Iris pigment epithelial cell (primary cell): ENCODE measurements around the gene PIGQ.

Experiments used
- DNase-seq: peaks from one replicate; pipeline ENCODE4 v3.0.0-alpha.2; 2011; ENCODE audit warnings: low read depth

Gene PIGQ

DNA sequence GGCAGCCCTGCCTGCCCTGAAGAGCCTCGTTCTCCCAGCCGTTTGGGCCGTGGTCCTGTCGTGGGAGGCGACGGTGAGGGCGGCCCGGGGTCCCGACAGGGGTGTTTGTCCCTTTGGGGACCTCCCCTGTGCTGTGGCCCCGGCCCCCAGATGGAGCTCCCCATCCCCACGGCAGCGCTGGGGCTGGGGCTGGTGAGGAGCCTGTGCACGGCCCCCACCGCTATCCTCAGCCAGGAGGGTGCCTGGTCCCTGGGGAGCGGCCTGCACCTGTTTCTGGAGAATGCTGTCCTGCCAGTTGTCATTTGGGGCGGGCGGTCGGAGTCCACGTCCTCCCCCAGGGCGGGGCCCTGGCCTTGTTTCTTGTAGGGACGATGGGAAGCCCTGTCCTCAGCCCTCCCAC, 35.6 kb upstream of the PIGQ start:
- DNase-seq, result no peak

GRCh38 chr16:534856-535445, 34.8 kb upstream of the PIGQ start:
- DNase-seq, result no peak

GRCh38 chr16:535446-536405, 34.0 kb upstream of the PIGQ start:
- DNase-seq, result peak; percentile 49

DNA sequence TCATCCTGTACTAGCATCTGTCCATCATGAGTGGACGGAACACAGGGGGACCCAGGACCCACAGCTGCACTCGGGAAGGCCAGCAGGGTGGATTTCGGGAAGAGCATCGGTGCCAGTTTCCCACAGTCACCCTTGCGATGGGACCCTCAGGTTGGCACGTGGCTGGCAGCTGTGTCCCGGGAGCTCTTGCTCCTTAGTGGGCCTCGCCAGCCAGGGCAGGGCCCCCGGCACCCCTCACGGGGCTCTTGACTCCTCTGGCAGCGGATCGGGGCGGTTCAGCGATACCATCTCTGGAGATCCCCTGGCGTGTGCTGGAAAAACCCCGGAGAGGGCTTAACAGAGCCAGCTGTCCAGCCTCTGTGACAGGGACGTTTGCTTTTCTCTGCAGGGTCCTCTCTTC, 33.0 kb upstream of the PIGQ start:
- DNase-seq, result no peak

- no peak for DNase-seq
Measured at GRCh38 chr16:537415-538335, 32.1 kb upstream of the PIGQ start.

DNA sequence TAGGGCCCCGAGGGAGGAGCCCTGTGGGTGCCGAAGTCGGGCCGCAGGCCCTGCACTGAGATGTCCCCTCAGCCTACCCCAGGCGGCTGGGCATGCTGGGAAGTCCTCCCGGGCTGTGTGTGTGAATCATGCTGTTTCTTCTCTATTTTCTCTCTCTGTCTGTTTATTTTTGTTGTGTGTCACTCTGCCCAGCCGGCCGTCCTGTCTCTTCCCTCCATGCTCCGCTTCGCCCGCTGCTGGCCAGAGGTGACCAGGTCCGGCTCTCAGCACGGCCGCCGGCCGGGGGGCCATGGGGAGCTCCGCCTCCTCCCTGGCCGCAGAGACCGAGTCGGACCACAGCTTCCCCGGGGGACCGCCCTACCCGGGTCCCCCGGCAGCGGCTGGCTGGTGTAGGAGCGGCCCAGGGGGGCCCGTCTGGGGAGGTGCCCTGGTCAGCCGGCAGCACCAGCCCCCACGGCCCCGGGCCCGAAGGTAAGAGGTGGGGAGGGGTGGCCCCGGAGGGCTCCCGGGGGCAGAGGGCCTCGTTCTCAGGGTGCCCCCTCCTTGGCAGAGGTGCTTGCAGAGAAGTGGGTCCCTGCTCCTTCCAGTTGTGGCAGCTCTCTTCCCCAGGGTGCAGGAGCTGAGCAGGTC, 29.8 kb upstream of the PIGQ start:
- peak; percentile 85 for DNase-seq

GRCh38 chr16:540645-541340, 29.0 kb upstream of the PIGQ start:
- no peak for DNase-seq

- DNase-seq, result no peak
Measured at GRCh38 chr16:543301-544164, 26.2 kb upstream of the PIGQ start.

DNA sequence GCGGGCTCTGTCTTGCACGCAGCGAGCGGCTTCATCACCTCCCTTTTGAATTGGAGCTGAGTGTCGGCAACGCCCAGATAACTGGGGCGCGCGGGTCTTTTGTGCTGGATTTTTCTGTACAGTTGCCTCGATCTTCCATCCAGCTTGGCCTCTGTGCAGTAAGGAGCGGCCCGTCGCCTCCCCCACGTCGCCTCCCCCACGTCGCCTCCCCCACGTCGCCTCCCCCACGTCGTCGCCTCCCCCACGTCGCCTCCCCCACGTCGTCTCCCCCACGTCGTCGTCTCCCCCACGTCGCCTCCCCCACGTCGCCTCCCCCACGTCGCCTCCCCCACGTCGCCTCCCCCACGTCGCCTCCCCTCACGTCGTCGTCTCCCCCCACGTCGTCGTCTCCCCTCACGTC, 25.3 kb upstream of the PIGQ start:
- DNase-seq, result no peak

DNA sequence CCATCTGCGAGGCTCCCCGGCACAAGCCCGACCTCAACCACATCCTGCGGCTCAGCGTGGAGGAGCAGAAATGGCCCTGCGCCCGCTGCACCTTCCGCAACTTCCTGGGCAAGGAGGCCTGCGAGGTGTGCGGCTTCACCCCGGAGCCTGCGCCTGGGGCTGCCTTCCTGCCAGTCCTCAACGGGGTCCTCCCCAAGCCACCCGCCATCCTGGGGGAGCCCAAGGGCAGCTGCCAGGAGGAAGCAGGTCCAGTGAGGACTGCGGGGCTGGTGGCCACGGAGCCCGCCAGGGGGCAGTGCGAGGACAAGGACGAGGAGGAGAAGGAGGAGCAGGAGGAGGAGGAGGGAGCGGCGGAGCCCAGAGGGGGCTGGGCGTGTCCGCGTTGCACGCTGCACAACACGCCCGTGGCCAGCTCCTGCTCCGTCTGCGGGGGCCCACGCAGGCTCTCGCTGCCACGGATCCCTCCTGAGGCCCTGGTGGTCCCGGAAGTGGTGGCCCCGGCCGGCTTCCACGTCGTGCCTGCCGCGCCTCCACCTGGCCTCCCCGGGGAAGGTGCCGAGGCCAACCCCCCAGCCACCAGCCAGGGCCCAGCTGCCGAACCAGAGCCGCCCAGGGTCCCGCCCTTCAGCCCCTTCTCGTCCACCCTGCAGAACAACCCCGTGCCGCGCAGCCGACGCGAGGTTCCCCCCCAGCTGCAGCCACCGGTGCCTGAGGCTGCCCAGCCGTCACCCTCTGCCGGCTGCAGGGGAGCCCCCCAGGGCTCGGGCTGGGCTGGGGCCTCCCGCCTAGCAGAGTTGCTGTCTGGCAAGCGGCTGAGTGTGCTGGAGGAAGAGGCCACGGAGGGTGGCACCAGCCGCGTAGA, 22.6 kb upstream of the PIGQ start:
- no peak for DNase-seq

GRCh38 chr16:548586-548985, 21.2 kb upstream of the PIGQ start:
- no peak for DNase-seq

DNA sequence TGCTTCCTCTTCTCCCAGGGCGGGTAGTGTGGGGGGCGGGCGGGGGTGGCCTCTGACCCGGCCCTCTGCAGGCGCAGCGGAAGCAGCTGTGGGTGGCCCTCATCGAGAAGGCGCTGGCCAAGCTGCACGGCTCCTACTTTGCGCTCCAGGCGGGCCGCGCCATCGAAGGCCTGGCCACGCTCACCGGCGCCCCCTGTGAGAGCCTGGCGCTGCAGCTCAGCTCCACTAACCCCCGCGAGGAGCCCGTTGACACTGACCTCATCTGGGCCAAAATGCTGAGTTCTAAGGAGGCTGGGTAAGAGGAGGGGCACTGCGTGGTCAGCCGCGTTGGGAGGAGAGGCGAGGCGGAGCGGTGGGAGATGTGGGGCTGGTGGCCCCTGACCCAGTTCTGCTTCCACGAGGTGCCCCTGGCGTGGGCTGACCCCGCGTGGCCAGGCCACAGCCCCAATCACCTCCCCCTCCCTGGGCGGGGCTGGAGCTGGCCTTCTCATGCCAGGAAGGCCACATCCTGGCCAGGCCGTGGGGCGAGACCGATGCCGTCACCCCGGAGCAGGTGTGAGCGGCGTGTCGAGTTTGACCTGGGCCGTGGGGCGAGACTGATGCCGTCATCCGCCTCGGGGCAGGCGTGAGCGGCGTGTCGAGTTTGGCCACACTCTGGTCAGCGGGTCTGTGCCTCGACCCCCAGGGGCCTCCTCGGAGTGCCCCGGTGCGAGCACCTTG, 20.1 kb upstream of the PIGQ start:
- no peak for DNase-seq

DNA sequence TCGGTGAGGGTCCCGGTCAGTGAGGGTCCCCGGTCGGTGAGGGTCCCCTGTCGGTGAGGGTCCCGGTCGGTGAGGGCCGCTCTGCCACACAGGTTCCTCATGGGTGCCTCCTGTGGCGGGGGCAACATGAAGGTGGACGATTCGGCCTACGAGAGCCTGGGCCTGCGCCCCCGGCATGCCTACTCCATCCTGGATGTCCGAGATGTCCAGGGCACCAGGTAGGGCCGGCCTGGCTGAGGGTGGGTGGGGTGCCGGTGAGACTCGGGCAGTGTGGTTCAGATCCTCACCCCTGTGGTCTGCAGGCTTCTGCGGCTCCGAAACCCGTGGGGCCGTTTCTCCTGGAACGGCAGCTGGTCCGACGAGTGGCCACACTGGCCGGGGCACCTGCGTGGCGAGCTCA, 18.6 kb upstream of the PIGQ start:
- DNase-seq, result no peak

DNA sequence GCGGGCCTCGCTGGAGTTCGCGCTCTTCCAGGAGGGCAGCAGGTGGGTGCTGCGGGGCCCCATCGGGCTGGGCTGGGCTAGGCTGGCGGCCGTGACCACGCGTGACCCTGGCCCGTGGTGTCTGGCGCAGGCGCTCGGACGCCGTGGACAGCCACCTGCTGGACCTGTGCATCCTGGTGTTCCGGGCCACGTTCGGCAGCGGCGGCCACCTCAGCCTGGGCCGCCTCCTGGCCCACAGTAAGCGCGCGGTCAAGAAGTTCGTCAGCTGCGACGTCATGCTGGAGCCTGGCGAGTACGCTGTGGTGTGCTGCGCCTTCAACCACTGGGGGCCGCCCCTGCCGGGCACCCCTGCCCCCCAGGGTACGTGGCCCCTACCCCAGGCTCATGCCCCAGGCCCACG, 17.6 kb upstream of the PIGQ start:
- no peak for DNase-seq

DNA sequence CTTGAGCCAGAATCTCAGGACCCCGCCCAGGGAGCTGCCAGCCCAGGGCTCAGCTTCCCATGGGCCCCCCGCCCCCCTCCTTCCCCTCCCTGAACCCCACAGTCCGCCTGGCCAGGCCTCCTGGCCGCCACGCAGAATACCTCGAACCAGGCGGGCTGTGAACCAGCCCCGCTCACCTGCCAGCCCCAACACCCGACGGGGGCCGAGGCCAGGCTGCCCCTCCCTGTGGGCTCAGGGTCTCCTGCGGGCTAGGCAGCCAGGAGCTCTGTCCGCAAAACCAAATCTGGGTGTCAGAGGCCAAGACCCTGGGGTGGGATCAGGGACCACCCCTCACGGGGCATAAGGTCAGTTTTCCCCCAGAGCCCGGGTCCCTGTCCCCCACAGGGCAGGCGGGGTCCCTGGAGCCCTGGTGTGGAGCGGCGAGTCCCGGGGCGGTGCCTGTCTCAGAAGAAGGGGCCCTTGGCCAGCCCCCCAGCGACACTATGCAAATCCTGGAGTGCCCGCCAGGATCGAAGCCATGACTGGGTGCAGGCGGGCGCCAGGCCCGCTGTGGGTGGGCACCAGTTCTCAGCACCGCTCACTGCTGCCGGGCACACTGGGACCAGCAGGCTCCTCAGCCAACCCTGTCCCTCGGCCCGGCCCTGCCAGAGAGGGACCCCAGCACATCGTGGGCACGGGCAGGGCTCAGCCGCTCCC, 16.0 kb upstream of the PIGQ start:
- DNase-seq, result no peak

DNA sequence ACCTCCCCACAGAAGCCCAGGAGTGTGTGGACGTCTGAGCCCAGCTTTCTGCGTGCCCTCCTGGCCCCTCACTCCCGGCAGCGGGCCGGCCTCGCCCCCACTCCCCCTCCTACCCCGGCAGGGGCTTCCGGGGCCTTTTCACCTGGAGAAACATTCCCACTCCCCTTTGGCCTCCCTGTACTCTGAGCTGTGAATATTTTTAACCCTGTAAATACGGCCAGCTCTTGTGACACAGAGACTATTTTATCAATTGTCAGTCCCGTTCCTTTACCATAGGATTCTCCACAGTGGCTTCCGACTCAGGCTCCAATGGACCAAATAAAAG, 15.5 kb upstream of the PIGQ start:
- DNase-seq, result no peak

DNA sequence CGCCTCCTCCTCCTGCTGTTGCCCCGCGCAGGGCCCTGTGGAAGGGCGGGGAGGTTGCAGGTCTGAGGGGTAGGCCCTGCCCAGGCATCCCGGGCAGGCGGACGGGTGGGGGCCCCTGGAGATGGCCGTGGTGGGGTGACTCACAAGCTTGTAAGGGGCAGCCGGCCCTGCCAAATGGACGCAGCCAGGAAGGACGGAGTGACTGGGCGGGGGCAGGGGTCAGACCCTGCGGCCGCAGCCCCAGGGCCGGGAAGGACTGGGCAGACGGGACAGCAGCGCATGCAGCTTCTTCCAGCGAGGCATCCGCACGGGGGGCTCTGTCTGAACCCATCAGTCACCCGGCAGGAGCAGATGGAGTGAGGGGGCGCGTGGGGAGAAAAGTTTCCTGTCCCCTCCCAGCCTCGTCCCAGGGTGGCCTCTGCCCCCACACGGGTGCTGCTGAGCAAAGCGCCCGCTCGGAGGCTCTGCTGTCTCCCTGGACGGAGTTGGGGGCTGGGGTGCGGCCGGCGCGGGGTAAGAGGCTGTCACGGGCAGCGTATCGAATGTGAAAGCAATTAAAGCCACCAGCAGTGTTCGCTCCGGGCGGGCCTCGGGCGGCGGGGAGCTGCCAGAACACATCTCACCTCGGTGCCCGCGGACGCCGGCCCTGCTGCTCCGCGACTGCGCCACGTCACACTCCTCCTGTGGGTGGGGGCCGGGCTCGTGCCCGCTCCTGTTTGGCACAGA, 15.0 kb upstream of the PIGQ start:
- DNase-seq, result peak; percentile 50
